IPS DF 6.9 (cell line): Measurements from ENCODE around the gene BRF1.

Experiments used
- DNase-seq: peaks from one replicate; pipeline ENCODE4 v3.0.0-alpha.2; 2013; ENCODE audit warnings: low read depth, low spot score
- H3K27ac ChIP-seq: one replicate; pipeline ENCODE4 v1.5.1; 2013; ENCODE audit warnings: low read length, control low read depth
- H3K27me3 ChIP-seq: 2 replicates; pipeline ENCODE4 v1.6.1; 2013; ENCODE audit warnings: mild to moderate bottlenecking, low read length; ENCODE audit not compliant: control insufficient read depth, insufficient read depth
- H3K36me3 ChIP-seq: 2 replicates; pipeline ENCODE4 v1.6.1; 2013; ENCODE audit warnings: low read length; ENCODE audit not compliant: control insufficient read depth, insufficient read depth
- H3K4me1 ChIP-seq: 2 replicates; pipeline ENCODE4 v1.6.1; 2013; ENCODE audit warnings: low read length; ENCODE audit not compliant: control insufficient read depth, insufficient read depth
- H3K4me3 ChIP-seq: 2 replicates; pipeline ENCODE4 v1.5.1; 2013; ENCODE audit warnings: mild to moderate bottlenecking, low read length
- H3K9me3 ChIP-seq: 2 replicates; pipeline ENCODE4 v1.6.1; 2013; ENCODE audit warnings: low read length, inconsistent platforms; ENCODE audit not compliant: control insufficient read depth, insufficient read depth
- WGBS: extraction: QIAGEN DNeasy Blood & Tissue Kit; methylation state at CpG from one replicate; pipeline ENCODE4 v1.1.7; 2013; ENCODE audit warnings: mixed read lengths, missing lambda C conversion rate; ENCODE audit not compliant: insufficient read length, insufficient coverage; 5-methylcytosine and 5-hydroxymethylcytosine counted together

Gene BRF1

GRCh38 chr14:105227346-105227745, 73.5 kb downstream of the BRF1 start:
- Histone ChIP-seq H3K36me3 (peaks cover 7% of the 10 kb centered on the region), H3K9me3 (no peaks in the 10 kb centered on the region), H3K4me1 (no peaks in the 10 kb centered on the region; the same call in 1 of the 2 replicates), H3K4me3 (no peak overlapping the region), H3K27me3 (no peaks in the 10 kb centered on the region), H3K27ac (no peak overlapping the region)
- no CpG with 5 or more reads among the region's 14 CpGs for WGBS
- DNase-seq, result no peak

DNA sequence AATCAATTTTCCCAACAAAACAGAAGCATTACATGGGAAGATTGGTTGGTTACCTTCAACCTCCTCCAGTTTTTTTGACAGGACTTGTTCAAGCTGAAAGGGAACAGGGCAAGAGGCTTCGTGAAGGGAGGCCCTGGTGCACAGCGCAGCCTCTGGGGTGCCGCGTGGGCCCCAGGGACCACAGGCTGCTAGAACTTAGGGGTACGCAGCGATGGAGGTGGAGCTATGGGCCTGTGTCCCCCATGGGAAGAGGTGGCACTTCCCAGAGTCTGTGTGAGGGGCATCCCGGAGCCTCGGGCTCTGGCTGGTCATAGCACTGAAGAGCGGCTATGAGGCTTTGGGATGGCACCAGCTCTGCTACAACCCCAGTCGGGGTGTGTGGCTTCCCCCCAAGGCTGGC, 74.6 kb downstream of the BRF1 start:
- Histone ChIP-seq H3K27me3 (no peaks in the 10 kb centered on the region), H3K4me3 (no peak overlapping the region), H3K36me3 (peaks cover 9% of the 10 kb centered on the region), H3K4me1 (no peaks in the 10 kb centered on the region; the same call in 1 of the 2 replicates), H3K27ac (no peak overlapping the region), H3K9me3 (no peaks in the 10 kb centered on the region)
- WGBS, result no CpG with 5 or more reads among the region's 10 CpGs
- no peak for DNase-seq

GRCh38 chr14:105224845-105225570, 75.8 kb downstream of the BRF1 start:
- Histone ChIP-seq H3K4me1 (no peaks in the 10 kb centered on the region; the same call in 1 of the 2 replicates), H3K9me3 (no peaks in the 10 kb centered on the region), H3K27me3 (no peaks in the 10 kb centered on the region), H3K4me3 (no peak overlapping the region), H3K27ac (no peak overlapping the region), H3K36me3 (peaks cover 9% of the 10 kb centered on the region)
- WGBS, result no CpG with 5 or more reads among the region's 11 CpGs
- no peak for DNase-seq

DNA sequence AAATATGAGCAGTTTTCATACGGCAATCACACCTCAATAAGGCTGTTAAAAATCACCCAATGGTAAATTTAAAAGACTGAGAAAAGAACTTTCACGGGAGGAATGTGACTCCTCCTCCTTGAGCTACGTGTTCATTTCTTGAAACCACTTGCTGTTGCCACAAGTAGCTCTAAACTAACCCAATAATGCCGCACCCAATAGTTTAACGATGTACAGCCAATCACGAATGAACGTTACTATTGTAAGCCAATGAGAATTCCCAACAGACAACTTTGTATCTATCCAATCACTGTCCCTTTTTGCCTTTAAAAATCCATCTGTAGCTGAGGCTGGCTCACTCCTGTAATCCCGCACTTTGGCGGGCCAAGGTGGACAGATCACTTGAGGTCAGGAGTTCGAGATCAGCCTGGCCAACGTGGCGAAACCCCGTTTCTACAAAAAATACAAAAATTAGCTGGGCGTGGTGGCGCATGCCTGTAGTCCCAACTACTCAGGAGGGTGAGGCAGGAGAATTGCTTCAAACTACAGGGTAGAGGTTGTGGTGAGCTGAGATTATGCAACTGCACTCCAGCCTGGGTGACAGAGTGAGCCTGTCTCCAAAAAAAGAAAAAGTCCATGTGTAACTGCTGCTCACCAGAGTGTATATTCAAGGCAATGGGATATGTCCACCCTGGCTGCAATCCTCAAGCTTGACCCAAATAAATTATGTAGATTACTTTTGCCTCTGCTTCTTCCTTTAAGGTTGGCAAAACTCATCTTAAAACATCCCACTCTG, 76.8 kb downstream of the BRF1 start:
- H3K9me3 ChIP-seq, result no peaks in the 10 kb centered on the region
- DNase-seq, result no peak
- no peaks in the 10 kb centered on the region; the same call in 1 of the 2 replicates for H3K4me1 ChIP-seq
- no peak overlapping the region for H3K27ac ChIP-seq
- no peaks in the 10 kb centered on the region for H3K27me3 ChIP-seq
- WGBS, result no CpG with 5 or more reads among the region's 15 CpGs
- no peak overlapping the region for H3K4me3 ChIP-seq
- H3K36me3 ChIP-seq, result peaks cover 9% of the 10 kb centered on the region

DNA sequence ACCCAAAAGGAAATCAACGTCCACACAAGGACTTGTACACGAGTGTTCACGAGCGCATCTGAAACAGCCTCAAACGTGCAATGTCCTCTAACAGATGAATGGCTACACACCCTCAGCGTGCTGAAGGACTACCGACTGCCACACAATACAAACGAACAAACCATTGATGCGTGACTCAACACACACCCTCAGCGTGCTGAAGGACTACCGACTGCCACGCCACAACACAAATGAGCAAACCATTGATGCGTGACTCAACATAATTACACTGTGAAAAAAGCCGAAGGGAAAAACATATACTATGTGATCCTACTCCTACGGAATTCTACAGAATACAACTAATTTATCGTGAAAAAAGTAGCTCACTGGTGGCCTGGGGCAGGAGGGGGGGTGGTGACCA, 77.5 kb downstream of the BRF1 start:
- Histone ChIP-seq H3K27ac (no peak overlapping the region), H3K4me1 (no peaks in the 10 kb centered on the region; the same call in 1 of the 2 replicates), H3K4me3 (no peak overlapping the region), H3K27me3 (no peaks in the 10 kb centered on the region), H3K9me3 (no peaks in the 10 kb centered on the region), H3K36me3 (peaks cover 12% of the 10 kb centered on the region)
- no CpG with 5 or more reads among the region's 16 CpGs for WGBS
- DNase-seq, result no peak

DNA sequence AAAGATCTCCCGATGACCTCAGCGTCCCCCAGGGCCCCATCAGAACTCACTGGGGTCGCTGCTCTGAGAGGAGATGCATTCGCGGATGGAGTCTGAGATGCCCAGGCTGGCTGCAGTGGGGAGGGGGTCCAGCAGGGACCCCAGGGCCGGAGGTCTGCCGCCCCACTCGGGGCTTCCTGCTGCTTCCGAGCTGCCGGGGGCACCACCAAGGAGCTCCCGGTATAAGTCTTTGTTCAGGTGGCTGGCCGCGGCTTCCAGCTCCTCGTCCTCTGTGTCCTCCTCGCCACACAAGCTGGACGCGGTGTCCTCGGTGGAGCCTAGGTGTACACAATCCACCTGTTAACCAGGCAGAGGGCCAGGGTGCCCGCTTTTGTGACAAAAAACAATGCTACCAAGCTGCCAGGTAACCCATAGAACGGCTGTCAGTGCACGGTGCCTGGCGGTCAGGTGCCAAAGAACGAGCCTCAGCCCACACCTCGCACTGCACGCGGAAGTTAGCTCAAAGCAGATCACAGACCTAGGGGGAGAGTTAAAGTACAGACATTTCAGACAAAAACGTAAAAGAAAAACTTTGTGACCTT, 79.1 kb downstream of the BRF1 start:
- no CpG with 5 or more reads among the region's 27 CpGs for WGBS
- no peak for DNase-seq
- peaks cover 11% of the 10 kb centered on the region for H3K36me3 ChIP-seq
- H3K27me3 ChIP-seq, result no peaks in the 10 kb centered on the region
- H3K27ac ChIP-seq, result no peak overlapping the region
- no peak overlapping the region for H3K4me3 ChIP-seq
- H3K4me1 ChIP-seq, result no peaks in the 10 kb centered on the region; the same call in 1 of the 2 replicates
- H3K9me3 ChIP-seq, result no peaks in the 10 kb centered on the region

DNA sequence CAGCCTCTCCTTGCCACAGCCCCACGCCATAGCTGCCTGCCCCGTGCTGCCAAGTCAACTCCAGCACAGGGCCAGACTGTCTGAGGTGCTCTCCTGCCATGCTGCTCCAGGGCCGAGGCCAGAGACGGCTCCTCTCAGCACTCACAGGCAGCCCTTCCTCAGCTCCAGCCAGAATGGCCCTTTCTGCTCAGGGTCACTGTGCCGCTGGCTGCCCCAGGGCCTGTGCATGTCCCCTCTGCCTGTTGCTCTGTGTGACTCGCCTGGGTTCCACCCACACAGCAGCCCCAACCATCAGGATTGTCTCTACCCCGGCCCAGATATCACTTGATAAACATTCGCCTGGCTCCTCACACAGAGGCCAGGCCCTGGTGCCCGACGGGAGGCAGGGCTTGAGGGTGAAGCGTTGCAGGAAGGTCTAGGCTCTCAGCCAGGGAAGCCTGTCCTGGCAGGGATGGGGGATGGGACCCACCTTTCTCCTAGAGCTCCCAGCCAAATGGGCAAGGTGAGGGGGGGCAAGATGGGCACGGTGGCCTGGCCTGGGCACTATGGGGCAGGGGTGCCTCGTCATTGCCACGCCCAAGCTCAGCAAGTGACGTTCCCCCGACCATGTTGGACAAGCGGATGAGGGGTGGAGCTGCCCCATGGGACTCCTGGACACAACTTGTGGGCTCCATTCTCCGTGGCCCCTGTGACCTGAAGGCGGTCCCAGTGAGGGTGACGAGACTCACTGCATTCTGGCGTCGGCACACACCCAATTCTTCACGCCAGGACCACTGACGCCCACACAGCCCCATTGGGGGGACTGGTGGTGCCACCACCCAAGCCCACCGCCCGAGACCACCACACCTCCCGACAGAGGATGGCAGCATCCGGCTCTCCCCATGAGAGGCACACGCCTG, 79.9 kb downstream of the BRF1 start:
- no peak for DNase-seq
- no CpG with 5 or more reads among the region's 29 CpGs for WGBS
- H3K4me3 ChIP-seq, result no peak overlapping the region
- H3K27me3 ChIP-seq, result no peaks in the 10 kb centered on the region
- peaks cover 5% of the 10 kb centered on the region; the same call in 1 of the 2 replicates for H3K36me3 ChIP-seq
- H3K27ac ChIP-seq, result no peak overlapping the region
- H3K4me1 ChIP-seq, result no peaks in the 10 kb centered on the region
- H3K9me3 ChIP-seq, result no peaks in the 10 kb centered on the region

GRCh38 chr14:105219753-105220152, 81.0 kb downstream of the BRF1 start:
- WGBS, result no CpG with 5 or more reads among the region's 17 CpGs
- H3K36me3 ChIP-seq, result peaks cover 5% of the 10 kb centered on the region; the same call in 1 of the 2 replicates
- H3K9me3 ChIP-seq, result no peaks in the 10 kb centered on the region
- no peak for DNase-seq
- H3K4me1 ChIP-seq, result no peaks in the 10 kb centered on the region
- no peak overlapping the region for H3K27ac ChIP-seq
- H3K27me3 ChIP-seq, result no peaks in the 10 kb centered on the region
- no peak overlapping the region for H3K4me3 ChIP-seq

- H3K27ac ChIP-seq, result no peak overlapping the region
- no peak for DNase-seq
- H3K27me3 ChIP-seq, result no peaks in the 10 kb centered on the region
- no peak overlapping the region for H3K4me3 ChIP-seq
- no peaks in the 10 kb centered on the region for H3K4me1 ChIP-seq
- no peaks in the 10 kb centered on the region for H3K9me3 ChIP-seq
- WGBS, result no CpG with 5 or more reads among the region's 29 CpGs
- peaks cover 5% of the 10 kb centered on the region; the same call in 1 of the 2 replicates for H3K36me3 ChIP-seq
These were observed 81.7 kb downstream of the BRF1 start for GRCh38 chr14:105219043-105219612.
